Measurements from ENCODE around the gene EPYC.

The EPYC gene

GRCh38 chr12:90954428-90954827 lies 50.3 kb downstream of the EPYC start:
- DNase-seq: no peak

GRCh38 chr12:90953956-90954421 lies 50.8 kb downstream of the EPYC start:
- DNase-seq: no peak

GRCh38 chr12:90951432-90952105 lies 53.2 kb downstream of the EPYC start:
- no peak for DNase-seq

- DNase-seq: no peak
Measured at GRCh38 chr12:90947869-90948268, 56.9 kb downstream of the EPYC start.

- DNase-seq: peak in 1 of 2 donors; percentile 44
Measured at GRCh38 chr12:90945070-90945649, 59.6 kb downstream of the EPYC start.

- no peak for DNase-seq
Measured at GRCh38 chr12:90943255-90943654, 61.5 kb downstream of the EPYC start.

GRCh38 chr12:90940872-90941499 lies 63.8 kb downstream of the EPYC start:
- DNase-seq: peak; percentile 43 to 44

GRCh38 chr12:90939382-90939781 lies 65.4 kb downstream of the EPYC start:
- DNase-seq: no peak

- no peak for DNase-seq
Measured at GRCh38 chr12:90938451-90938850, 66.3 kb downstream of the EPYC start.

GRCh38 chr12:90937651-90938050 lies 67.1 kb downstream of the EPYC start:
- no peak for DNase-seq

- no peak for DNase-seq
Measured at GRCh38 chr12:90936230-90937005, 68.4 kb downstream of the EPYC start.

GRCh38 chr12:90925562-90925961 lies 79.2 kb downstream of the EPYC start:
- DNase-seq: no peak

- DNase-seq: no peak
Measured at GRCh38 chr12:90924406-90924805, 80.4 kb downstream of the EPYC start.

GRCh38 chr12:90922145-90922627 lies 82.6 kb downstream of the EPYC start:
- no peak for DNase-seq

GRCh38 chr12:90921536-90921935 lies 83.2 kb downstream of the EPYC start:
- no peak for DNase-seq

GRCh38 chr12:90920222-90920621 lies 84.5 kb downstream of the EPYC start:
- no peak for DNase-seq

GRCh38 chr12:90917431-90917830 lies 87.3 kb downstream of the EPYC start:
- no peak for DNase-seq

- DNase-seq: no peak
Measured at GRCh38 chr12:90916516-90916915, 88.3 kb downstream of the EPYC start.

GRCh38 chr12:90915353-90915752 lies 89.4 kb downstream of the EPYC start:
- no peak for DNase-seq
